ELF-1 (cell line): ENCODE data around the gene SAT1.

Experiments used
- DNase-seq: peaks from one replicate; pipeline ENCODE4 v3.0.0-alpha.2; 2016; ENCODE audit warnings: low read depth, low spot score

Gene SAT1

GRCh38 chrX:23776363-23776762, 6.6 kb upstream of the SAT1 start:
- no peak for DNase-seq

- DNase-seq = no peak
These were observed 3.9 kb upstream of the SAT1 start for GRCh38 chrX:23779025-23779424.

- DNase-seq = no peak
These were observed 518 bp upstream of the SAT1 start for GRCh38 chrX:23782455-23782854.

GRCh38 chrX:23783589-23784469, 856 bp downstream of the SAT1 start:
- DNase-seq = no peak

GRCh38 chrX:23784470-23785331, 1.7 kb downstream of the SAT1 start:
- no peak for DNase-seq

GRCh38 chrX:23785580-23785979, 2.6 kb downstream of the SAT1 start:
- no peak for DNase-seq

- DNase-seq = no peak
These were observed 3.4 kb downstream of the SAT1 start for GRCh38 chrX:23786268-23786815.

- no peak for DNase-seq
These were observed 4.8 kb downstream of the SAT1 start for GRCh38 chrX:23787745-23788118.

GRCh38 chrX:23788521-23788920, 5.5 kb downstream of the SAT1 start:
- DNase-seq = no peak

GRCh38 chrX:23788946-23789345, 6.0 kb downstream of the SAT1 start:
- no peak for DNase-seq

- DNase-seq = no peak
These were observed 6.6 kb downstream of the SAT1 start for GRCh38 chrX:23789386-23790154.

- peak; percentile 53 for DNase-seq
These were observed 7.2 kb downstream of the SAT1 start for GRCh38 chrX:23790155-23790497.

- DNase-seq = peak; percentile 57
These were observed 10.0 kb downstream of the SAT1 start for GRCh38 chrX:23792861-23793553.

GRCh38 chrX:23795221-23795620, 12.2 kb downstream of the SAT1 start:
- no peak for DNase-seq

- DNase-seq = peak; percentile 40
These were observed 14.6 kb downstream of the SAT1 start for GRCh38 chrX:23797371-23798128.

GRCh38 chrX:23799469-23800065, 16.6 kb downstream of the SAT1 start:
- no peak for DNase-seq

GRCh38 chrX:23802431-23802830, 19.5 kb downstream of the SAT1 start:
- no peak for DNase-seq

GRCh38 chrX:23803931-23804381, 21.0 kb downstream of the SAT1 start:
- no peak for DNase-seq

- no peak for DNase-seq
These were observed 21.6 kb downstream of the SAT1 start for GRCh38 chrX:23804578-23804977.

GRCh38 chrX:23805389-23805788, 22.4 kb downstream of the SAT1 start:
- no peak for DNase-seq
